ENCODE results near the gene GOSR2. TPM values are rescaled to one million over a fixed set of nuclear protein-coding genes. Genes with fewer than 3 reads are reported as not detected.

GOSR2 gene
- total RNA-seq, 2 donors from 2014 or later = 30.9 to 94.8 TPM

- H3K27ac ChIP-seq = no peak overlapping the region
- peaks cover 8 to 15% of the 10 kb centered on the region in 2 donors for H3K4me1 ChIP-seq (ENCODE audit: control insufficient read depth in 1 of 2, low read depth in 2 of 2)
- DNase-seq (ENCODE audit: low spot score) (no peak), ATAC-seq (ENCODE audit: insufficient number of reproducible peaks, low FRiP score, low read depth) (no peak)
- TF ChIP-seq, protein P1, sequence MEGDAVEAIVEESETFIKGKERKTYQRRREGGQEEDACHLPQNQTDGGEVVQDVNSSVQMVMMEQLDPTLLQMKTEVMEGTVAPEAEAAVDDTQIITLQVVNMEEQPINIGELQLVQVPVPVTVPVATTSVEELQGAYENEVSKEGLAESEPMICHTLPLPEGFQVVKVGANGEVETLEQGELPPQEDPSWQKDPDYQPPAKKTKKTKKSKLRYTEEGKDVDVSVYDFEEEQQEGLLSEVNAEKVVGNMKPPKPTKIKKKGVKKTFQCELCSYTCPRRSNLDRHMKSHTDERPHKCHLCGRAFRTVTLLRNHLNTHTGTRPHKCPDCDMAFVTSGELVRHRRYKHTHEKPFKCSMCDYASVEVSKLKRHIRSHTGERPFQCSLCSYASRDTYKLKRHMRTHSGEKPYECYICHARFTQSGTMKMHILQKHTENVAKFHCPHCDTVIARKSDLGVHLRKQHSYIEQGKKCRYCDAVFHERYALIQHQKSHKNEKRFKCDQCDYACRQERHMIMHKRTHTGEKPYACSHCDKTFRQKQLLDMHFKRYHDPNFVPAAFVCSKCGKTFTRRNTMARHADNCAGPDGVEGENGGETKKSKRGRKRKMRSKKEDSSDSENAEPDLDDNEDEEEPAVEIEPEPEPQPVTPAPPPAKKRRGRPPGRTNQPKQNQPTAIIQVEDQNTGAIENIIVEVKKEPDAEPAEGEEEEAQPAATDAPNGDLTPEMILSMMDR (IDR thresholded peaks at IDR 0.05) = peak; percentile 68
- H3K4me3 ChIP-seq = no peak overlapping the region
- no peaks in the 10 kb centered on the region for H3K9me3 ChIP-seq
- H3K27me3 ChIP-seq (replicated peaks; ENCODE audit: insufficient read depth) = no peaks in the 10 kb centered on the region
- peaks cover 41% of the 10 kb centered on the region for H3K36me3 ChIP-seq
These were observed 17.9 kb downstream of the GOSR2 start for GRCh38 chr17:46940692-46941404.

GRCh38 chr17:46942441-46943217 is 19.7 kb downstream of the GOSR2 start:
- Histone ChIP-seq H3K4me1 (ENCODE audit: control insufficient read depth in 1 of 2, low read depth in 2 of 2) (peaks cover 8 to 15% of the 10 kb centered on the region in 2 donors), H3K4me3 (no peak overlapping the region)
- no peak for DNase-seq (ENCODE audit: low spot score)

GRCh38 chr17:46943218-46943500 is 20.2 kb downstream of the GOSR2 start:
- H3K4me3 ChIP-seq = no peak overlapping the region
- no peak overlapping the region for H3K27ac ChIP-seq
- DNase-seq (ENCODE audit: low spot score) = no peak
- H3K27me3 ChIP-seq (replicated peaks; ENCODE audit: insufficient read depth) = no peaks in the 10 kb centered on the region
- no peak for ATAC-seq (ENCODE audit: insufficient number of reproducible peaks, low FRiP score, low read depth)
- peaks cover 8 to 15% of the 10 kb centered on the region in 2 donors for H3K4me1 ChIP-seq (ENCODE audit: control insufficient read depth in 1 of 2, low read depth in 2 of 2)
- TF ChIP-seq, protein P1 (IDR thresholded peaks at IDR 0.05) = no peak
- peaks cover 29% of the 10 kb centered on the region for H3K36me3 ChIP-seq
- no peaks in the 10 kb centered on the region for H3K9me3 ChIP-seq

More at GRCh38 chr17:46942441-46943217, 19.7 kb downstream of the GOSR2 start:
- Histone ChIP-seq H3K27ac (no peak overlapping the region), H3K9me3 (no peaks in the 10 kb centered on the region), H3K36me3 (peaks cover 32% of the 10 kb centered on the region), H3K27me3 (replicated peaks; ENCODE audit: insufficient read depth) (no peaks in the 10 kb centered on the region)
- TF ChIP-seq, protein P1 (IDR thresholded peaks at IDR 0.05) = peak; percentile 71
- ATAC-seq (ENCODE audit: insufficient number of reproducible peaks, low FRiP score, low read depth) = no peak

DNA sequence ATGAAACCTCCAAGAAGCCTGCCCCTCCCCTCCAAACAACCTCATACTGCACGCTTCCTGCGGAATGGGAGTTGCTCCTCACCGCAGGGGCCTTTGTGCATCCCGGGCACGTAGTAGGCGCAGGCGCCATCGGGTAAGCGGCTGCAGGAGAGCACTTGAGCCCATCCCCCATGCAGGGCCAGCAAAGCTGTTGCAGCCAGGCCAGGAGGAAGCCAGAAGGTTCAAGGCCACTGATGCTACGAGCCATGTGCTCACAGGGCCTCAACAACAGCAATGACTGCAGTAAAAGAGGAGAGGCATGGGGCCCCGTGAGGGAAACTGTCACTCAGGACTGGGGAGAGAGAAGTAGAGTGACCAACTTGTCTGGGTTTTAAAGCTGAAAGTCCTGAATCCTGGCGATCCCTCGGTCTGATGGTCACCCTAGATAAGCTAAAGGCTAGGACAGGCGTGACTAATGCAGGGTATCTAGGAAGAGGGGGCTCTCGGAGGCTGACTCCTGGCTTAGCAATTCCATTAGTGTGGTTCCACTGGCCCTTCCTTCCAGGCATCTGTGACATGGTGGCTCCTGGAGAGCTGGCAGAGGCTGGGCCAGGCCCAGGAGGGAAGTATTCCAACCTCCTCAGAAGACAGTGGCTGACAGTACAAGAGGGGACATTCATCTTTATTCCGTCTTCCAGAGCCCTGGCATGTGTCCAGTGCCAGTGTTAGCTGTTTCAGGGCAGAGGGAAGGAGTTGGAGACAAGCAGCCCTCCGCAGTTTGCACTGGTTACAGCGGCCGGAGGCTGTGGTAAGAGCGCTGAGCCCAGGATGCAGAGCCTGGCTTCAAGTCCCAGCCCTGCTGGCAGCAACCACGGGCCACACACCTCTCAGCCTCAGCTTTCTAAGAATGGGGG is 20.8 kb downstream of the GOSR2 start:
- no peak for ATAC-seq (ENCODE audit: insufficient number of reproducible peaks, low FRiP score, low read depth)
- Histone ChIP-seq H3K27me3 (replicated peaks; ENCODE audit: insufficient read depth) (no peaks in the 10 kb centered on the region), H3K36me3 (peaks cover 23% of the 10 kb centered on the region), H3K9me3 (no peaks in the 10 kb centered on the region), H3K27ac (no peak overlapping the region), H3K4me3 (no peak overlapping the region), H3K4me1 (ENCODE audit: control insufficient read depth in 1 of 2, low read depth in 2 of 2) (peaks cover 8 to 15% of the 10 kb centered on the region in 2 donors)
- no peak for DNase-seq (ENCODE audit: low spot score)
- TF ChIP-seq, protein P1 (IDR thresholded peaks at IDR 0.05) = no peak

DNA sequence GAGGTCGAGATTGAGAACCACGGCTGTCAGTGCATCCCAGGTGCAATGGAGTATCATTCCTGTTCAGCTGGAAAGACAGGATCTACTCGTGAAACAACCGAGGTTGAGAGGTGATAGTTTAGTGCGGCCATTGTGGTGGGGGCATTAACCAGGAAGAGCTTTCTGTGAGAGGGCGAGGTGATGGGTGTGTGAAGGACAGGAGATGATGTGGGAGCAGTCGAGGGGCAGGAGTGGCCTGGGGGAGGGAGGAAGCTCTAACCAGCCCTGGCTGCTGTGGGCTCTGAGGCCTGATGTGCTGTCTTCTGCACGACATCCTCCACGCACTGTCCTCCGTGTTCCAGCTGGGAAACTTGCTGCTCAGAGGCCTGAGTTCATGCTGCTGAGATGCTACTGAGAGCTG is 22.0 kb downstream of the GOSR2 start:
- ATAC-seq (ENCODE audit: insufficient number of reproducible peaks, low FRiP score, low read depth) = no peak
- TF ChIP-seq, protein P1 (IDR thresholded peaks at IDR 0.05) = no peak

More for the DNA sequence above, 22.0 kb downstream of the GOSR2 start:
- H3K4me1 ChIP-seq (ENCODE audit: control insufficient read depth in 1 of 2, low read depth in 2 of 2) = peaks cover 8 to 15% of the 10 kb centered on the region in 2 donors
- H3K27ac ChIP-seq = no peak overlapping the region
- H3K36me3 ChIP-seq = peaks cover 12% of the 10 kb centered on the region
- no peak for DNase-seq (ENCODE audit: low spot score)
- H3K27me3 ChIP-seq (replicated peaks; ENCODE audit: insufficient read depth) = no peaks in the 10 kb centered on the region
- H3K4me3 ChIP-seq = no peak overlapping the region
- no peaks in the 10 kb centered on the region for H3K9me3 ChIP-seq
